RWPE1 (cell line): Measurements from ENCODE around the gene C9orf78.

Experiments used
- CTCF ChIA-PET: fragments of 350-600 bp; sonication (Branson Sonifier 250); formaldehyde crosslinking; extraction: SDS; loops from one replicate; lab custom pipeline; 2021; lab: Yijun Ruan, JAX
- POLR2A ChIA-PET: fragments of 400-600 bp; formaldehyde crosslinking; extraction: SDS; loops from one replicate; lab custom pipeline; 2020; ENCODE audit warnings: antibody characterized with exemption; ENCODE audit not compliant: low non-redundant PET; lab: Yijun Ruan, JAX
- DNase-seq: peaks from one replicate; pipeline ENCODE4 v3.0.0; 2012; ENCODE audit warnings: low spot score
- H3K27ac ChIP-seq: fragments of 450-650 bp; 2 replicates; pipeline ENCODE4 v1.5.1; 2017
- TF ChIP-seq, protein P1 (sequence below): fragments of 450-650 bp; conservative IDR thresholded peaks from 2 replicates; pipeline ENCODE4 v1.5.1; 2017; ENCODE audit warnings: low read depth, mild to moderate bottlenecking

Gene C9orf78

DNA sequence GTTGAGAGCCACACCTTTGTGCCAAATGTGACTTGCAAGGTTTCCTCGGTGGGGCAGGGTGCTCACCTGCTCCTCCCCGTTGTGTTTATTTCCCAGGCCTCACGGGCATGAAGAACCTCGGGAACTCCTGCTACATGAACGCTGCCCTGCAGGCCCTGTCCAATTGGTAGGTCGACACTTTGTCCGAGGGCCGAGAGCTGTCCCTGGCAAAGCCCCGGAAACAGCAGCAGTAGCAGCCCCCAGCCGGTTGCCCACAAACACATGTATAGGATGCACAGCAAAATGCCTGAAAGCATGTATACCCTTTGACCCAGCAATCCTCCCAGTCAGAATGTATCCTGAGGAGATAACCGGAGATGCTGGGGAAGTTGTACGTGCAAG is 26.4 kb upstream of the C9orf78 start:
- CTCF ChIA-PET = no interaction called here
- DNase-seq = no peak
- POLR2A ChIA-PET = no interaction called here
- TF ChIP-seq, protein P1, sequence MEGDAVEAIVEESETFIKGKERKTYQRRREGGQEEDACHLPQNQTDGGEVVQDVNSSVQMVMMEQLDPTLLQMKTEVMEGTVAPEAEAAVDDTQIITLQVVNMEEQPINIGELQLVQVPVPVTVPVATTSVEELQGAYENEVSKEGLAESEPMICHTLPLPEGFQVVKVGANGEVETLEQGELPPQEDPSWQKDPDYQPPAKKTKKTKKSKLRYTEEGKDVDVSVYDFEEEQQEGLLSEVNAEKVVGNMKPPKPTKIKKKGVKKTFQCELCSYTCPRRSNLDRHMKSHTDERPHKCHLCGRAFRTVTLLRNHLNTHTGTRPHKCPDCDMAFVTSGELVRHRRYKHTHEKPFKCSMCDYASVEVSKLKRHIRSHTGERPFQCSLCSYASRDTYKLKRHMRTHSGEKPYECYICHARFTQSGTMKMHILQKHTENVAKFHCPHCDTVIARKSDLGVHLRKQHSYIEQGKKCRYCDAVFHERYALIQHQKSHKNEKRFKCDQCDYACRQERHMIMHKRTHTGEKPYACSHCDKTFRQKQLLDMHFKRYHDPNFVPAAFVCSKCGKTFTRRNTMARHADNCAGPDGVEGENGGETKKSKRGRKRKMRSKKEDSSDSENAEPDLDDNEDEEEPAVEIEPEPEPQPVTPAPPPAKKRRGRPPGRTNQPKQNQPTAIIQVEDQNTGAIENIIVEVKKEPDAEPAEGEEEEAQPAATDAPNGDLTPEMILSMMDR = no peak
- H3K27ac ChIP-seq = no peak overlapping the region

DNA sequence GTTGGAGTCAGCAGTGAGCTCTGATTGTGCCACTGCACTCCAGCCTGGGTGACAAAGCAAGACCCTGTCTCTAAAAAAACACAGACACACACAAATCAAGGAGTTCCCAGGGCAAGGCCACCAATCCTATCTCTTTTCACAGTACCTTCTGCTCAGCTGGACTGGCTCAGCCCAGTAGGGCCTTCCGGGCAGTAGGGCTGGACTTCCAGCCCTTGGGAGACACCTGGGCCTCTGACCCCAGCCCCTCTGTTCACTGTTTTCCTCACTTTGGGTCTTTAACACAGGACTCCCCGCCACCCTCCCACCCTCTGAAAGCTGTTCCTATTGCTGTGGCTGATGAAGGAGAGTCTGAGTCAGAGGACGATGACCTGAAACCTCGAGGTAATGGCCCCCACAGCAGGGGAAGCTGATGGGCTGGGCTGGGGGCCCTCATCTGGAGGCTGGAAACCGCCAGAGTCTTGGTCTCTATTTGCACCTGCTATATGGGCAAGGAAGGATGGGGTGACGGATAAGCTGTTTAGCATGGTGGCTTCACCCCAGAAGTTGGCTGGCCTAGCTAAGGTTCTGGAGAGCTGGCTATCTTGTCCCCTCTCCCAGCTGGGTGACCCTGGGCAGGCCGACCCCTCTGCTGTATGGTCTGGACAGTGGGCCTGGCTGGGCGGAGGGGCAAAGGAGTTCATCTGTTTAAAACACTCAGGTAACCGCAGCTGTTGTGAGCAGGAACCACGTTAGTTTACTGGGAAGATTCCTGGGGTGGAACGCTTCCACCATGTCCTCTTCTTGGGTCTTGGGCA is 25.8 kb upstream of the C9orf78 start:
- TF ChIP-seq, protein P1 = no peak
- POLR2A ChIA-PET = interaction anchor here (0.6 kb wide), 1 partner anchor 222 kb away, joined by 3 read pairs; no protein-coding TSS in a partner anchor
- CTCF ChIA-PET = interaction anchor here (0.6 kb wide), 1 partner anchor 591 kb away, joined by 3 read pairs; no protein-coding TSS in a partner anchor
- H3K27ac ChIP-seq = no peak overlapping the region
- no peak for DNase-seq

DNA sequence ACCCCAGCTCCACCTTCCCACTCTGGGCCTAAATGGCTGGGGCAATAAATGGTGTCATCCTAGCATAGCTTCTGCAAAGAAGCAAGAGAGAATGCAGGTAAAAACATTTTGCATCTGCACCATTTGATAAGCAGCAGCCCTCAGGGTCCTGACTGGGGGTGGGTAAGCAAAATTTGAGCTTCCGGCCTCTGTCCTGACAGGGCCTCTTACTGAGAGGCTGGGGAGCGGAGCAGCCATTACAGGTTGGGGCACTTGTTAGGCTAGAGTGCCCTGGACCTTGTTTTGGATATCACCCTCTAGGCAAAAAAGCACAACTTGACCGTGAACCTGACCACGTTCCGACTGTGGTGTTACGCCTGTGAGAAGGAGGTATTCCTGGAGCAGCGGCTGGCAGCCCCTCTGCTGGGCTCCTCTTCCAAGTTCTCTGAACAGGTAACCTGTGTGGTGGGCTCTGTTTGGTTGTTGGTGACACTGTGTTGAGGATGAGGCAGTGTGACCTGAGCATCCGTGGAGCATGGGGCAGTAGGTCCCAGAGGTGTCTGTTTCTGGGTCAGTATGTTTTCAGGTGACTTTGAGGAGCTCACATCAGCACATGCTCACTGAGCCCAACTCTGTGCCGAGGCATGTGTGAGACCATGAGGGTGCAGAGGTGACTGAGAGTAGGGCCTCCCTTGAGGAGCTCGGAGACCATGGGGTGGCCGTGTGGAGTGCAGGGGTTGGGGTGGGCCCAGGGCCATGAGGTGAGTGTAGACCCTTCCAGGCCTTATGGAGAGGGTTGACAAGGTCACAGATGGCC is 23.3 kb upstream of the C9orf78 start:
- POLR2A ChIA-PET = no interaction called here
- no peak for DNase-seq
- no peak overlapping the region for H3K27ac ChIP-seq
- TF ChIP-seq, protein P1 = no peak
- CTCF ChIA-PET = no interaction called here

DNA sequence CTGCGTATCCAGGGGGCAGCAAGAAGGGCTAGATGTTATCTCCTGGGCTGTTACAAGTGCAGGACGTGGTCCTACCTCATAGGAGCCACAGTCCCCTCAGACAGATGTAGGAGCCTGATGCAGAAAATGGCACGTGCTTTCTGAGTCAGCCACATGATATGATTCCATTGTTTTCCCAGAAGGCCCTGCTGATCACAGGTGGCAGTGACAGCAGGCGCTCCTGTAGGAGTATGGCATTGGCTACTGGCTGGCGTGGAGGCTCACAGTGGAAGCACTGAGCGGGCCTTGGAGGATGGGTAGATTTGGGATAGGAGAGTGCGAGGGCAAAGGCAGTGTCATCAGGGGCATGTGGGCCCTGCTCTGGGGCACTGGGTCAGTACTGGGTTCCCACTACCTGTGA is 22.1 kb upstream of the C9orf78 start:
- DNase-seq = no peak

DNA sequence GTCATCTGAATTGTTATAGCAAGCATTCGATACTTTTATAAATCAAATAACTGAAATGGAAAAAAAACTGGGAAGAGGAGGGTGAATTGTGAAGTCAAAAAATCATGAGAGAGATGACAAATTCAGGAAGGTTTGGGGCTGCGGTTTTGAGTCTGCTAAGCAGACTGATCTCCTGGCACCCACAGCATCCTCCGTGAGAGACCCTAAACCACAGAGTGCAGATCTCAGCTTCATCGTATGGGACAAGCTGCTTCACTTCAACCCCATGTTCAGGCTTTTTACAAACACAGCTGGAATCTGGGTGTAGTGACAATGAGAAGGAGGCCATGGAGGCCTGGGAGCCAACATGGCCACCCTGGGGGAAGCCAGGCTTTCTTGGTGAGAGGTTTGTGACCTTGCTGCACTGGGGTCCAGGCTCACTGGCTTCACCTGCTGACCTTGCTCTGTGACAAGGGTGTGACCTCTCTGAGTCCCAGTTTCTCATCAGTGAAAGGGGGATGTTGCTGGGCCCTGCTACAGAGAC is 19.6 kb upstream of the C9orf78 start:
- TF ChIP-seq, protein P1 = no peak
- no peak for DNase-seq
- ChIA-PET CTCF (interaction anchor here (0.7 kb wide), 2 partner anchors 19 to 65 kb away, joined by 4 read pairs; no protein-coding TSS in a partner anchor), POLR2A (no interaction called here)
- H3K27ac ChIP-seq = no peak overlapping the region

More for the DNA sequence above, 22.1 kb upstream of the C9orf78 start:
- H3K27ac ChIP-seq = no peak overlapping the region
- ChIA-PET CTCF (no interaction called here), POLR2A (no interaction called here)
- TF ChIP-seq, protein P1 = no peak

DNA sequence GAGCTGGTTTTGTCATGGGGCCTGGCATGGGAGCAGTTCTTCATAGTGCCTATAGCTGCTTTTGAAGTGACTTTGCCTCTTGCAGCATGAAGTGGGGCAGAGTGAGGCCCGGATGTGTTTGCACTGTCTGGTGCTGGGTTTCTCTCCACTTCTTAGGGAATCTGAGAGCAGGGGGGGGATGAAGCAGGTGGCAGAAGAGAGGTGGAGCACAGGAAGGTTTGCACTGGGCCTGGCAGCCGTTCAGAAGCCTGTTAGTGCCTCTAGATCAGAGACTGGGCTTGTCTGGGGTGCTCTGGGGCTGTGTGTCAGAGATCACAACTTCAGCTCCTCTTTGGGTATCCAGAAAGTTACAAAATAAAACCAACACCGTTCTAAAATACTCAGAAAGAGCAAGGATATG is 18.5 kb upstream of the C9orf78 start:
- no peak overlapping the region for H3K27ac ChIP-seq
- ChIA-PET CTCF (no interaction called here), POLR2A (no interaction called here)
- TF ChIP-seq, protein P1 = no peak
- DNase-seq = no peak
